ENCODE results near the gene RANBP9.

DNA sequence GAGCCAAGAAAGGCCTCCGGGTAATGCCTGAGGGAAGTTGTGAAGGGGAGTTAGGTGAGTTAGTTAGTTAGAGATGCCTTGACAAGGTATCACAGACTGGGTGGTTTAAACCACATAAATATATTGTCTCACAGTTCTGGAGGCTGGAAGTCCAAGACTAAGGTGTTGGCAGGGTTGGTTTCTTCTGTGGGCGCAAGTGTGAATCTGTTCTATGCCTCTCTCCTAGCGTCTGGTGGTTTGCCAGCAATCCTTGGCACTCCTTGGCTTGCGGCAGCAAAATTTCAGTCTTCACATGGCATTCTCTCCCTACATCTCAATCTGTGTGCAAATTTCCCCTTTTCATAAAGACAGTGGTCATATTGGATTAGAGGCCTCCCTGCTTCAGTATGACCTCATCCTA is 29.7 kb upstream of the RANBP9 start:
- TF ChIP-seq POLR2AphosphoS5 (IDR thresholded peaks at IDR 0.05; ENCODE audit: insufficient read depth in 1 of 2, low read depth in 1 of 2) (no peak), CTCF (IDR thresholded peaks at IDR 0.05) (no peak)

Data from vagina (tissue), 2 donors.